ENCODE data around the gene HHAT. TPM values are rescaled to one million over a fixed set of nuclear protein-coding genes. Genes with fewer than 3 reads are reported as not detected.
"Not testable (repeated sequence)": the region's sequence is repeated elsewhere in the genome, so short reads cannot be mapped to it uniquely, and the experiment has no call there.

HHAT gene
- total RNA-seq, 2 donors from 2014 or later: 4.5 to 4.6 TPM

DNA sequence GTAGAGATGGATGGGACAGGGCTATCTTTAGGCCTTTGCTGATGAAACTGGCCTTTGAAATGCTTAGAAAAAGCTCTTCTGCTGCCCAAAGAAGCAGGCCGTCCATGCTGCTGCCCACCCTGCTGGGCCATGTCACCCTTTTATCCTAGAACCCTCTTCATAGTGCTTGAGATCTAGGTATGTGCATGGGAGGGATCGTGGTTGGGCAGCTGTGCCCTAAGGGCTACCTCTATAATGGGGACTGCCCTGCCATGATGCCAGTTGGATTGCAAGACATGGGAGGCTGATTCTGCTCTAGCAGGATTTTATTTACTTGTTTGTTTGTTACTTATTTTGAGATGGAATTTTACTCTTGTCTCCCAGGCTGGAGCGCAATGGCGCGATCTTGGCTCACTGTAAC, 69.0 kb downstream of the HHAT start:
- H3K27ac ChIP-seq: no peak overlapping the region

DNA sequence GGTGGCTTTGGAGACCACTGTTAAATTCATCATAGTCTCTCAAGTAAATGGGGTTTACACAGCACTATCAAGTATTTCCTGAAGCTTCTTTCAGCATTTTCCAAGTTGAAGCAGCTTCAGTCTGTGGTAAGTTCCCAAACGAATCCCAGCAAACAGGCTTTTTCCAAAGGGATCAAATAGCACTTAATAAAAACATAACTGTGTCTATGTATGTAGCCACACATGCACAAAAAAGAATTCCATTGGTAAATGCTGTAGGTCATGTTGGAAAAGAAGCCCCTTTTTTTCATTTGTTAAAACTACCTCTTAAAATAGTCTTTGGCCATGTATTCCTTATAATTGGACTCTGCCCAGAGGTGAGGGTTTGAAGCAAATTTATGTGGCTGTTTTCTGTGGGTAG, 69.8 kb downstream of the HHAT start:
- TF ChIP-seq, protein P1, sequence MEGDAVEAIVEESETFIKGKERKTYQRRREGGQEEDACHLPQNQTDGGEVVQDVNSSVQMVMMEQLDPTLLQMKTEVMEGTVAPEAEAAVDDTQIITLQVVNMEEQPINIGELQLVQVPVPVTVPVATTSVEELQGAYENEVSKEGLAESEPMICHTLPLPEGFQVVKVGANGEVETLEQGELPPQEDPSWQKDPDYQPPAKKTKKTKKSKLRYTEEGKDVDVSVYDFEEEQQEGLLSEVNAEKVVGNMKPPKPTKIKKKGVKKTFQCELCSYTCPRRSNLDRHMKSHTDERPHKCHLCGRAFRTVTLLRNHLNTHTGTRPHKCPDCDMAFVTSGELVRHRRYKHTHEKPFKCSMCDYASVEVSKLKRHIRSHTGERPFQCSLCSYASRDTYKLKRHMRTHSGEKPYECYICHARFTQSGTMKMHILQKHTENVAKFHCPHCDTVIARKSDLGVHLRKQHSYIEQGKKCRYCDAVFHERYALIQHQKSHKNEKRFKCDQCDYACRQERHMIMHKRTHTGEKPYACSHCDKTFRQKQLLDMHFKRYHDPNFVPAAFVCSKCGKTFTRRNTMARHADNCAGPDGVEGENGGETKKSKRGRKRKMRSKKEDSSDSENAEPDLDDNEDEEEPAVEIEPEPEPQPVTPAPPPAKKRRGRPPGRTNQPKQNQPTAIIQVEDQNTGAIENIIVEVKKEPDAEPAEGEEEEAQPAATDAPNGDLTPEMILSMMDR (IDR thresholded peaks at IDR 0.05): no peak
- no peaks in the 10 kb centered on the region for H3K36me3 ChIP-seq
- peaks cover 19 to 50% of the 10 kb centered on the region in 2 donors for H3K4me1 ChIP-seq (ENCODE audit: control insufficient read depth in 1 of 2, low read depth in 2 of 2)
- no peak overlapping the region for H3K27ac ChIP-seq
- H3K27me3 ChIP-seq (replicated peaks; ENCODE audit: insufficient read depth): no peaks in the 10 kb centered on the region
- ATAC-seq (ENCODE audit: insufficient number of reproducible peaks, low FRiP score, low read depth) (no peak), DNase-seq (ENCODE audit: low spot score) (no peak)
- no peak overlapping the region for H3K4me3 ChIP-seq
- no peaks in the 10 kb centered on the region for H3K9me3 ChIP-seq

More for the DNA sequence above, 69.0 kb downstream of the HHAT start:
- H3K4me3 ChIP-seq: no peak overlapping the region
- no peaks in the 10 kb centered on the region for H3K27me3 ChIP-seq (replicated peaks; ENCODE audit: insufficient read depth)
- H3K4me1 ChIP-seq (ENCODE audit: control insufficient read depth in 1 of 2, low read depth in 2 of 2): peaks cover 26 to 58% of the 10 kb centered on the region in 2 donors
- H3K9me3 ChIP-seq: no peaks in the 10 kb centered on the region
- DNase-seq (ENCODE audit: low spot score) (no peak), ATAC-seq (ENCODE audit: insufficient number of reproducible peaks, low FRiP score, low read depth) (no peak)
- TF ChIP-seq, protein P1 (IDR thresholded peaks at IDR 0.05): no peak
- H3K36me3 ChIP-seq: no peaks in the 10 kb centered on the region

DNA sequence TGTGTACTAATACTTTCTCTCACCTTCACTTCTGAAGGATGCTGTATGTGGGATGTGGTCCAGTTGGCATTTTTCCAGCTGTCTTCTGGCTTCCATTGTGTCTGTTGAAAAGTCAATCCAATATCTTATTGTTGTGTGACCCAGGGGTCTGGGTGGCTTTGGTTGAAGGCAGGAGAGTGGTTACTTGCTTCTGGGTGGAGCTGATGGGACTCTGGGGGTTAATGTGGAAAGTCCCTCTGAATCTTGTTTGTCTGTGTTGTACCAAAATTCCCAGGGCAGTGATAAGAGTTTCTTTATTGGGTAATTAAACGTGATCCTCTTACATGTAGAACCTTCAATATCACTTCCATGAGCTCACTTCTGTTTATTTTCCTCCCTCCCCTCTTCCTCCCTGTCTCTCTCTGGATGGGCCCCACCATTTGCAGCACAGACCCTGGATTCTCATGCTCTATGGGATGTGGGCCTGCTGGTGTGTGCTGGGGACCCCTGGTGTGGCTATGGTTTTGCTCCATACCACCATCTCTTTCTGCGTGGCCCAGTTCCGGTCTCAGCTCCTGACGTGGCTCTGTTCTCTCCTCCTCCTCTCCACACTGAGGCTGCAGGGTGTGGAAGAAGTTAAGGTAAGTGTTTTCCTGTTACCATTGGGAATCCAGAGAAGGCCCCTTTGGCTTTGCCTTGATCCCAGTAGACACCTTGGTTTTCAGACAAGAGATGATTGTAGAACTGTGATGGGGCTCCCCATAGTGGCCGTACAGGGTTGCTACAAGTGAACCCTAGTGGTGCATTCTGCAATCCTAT, 71.5 kb downstream of the HHAT start:
- ATAC-seq (ENCODE audit: insufficient number of reproducible peaks, low FRiP score, low read depth) (peak; percentile 74), DNase-seq (ENCODE audit: low spot score) (peak; percentile 18)
- no peak overlapping the region for H3K4me3 ChIP-seq
- no peaks in the 10 kb centered on the region for H3K27me3 ChIP-seq (replicated peaks; ENCODE audit: insufficient read depth)
- TF ChIP-seq, protein P1 (IDR thresholded peaks at IDR 0.05): peak; percentile 82
- no peak overlapping the region for H3K27ac ChIP-seq
- no peaks in the 10 kb centered on the region for H3K9me3 ChIP-seq
- peaks cover 7 to 35% of the 10 kb centered on the region in 2 donors for H3K4me1 ChIP-seq (ENCODE audit: control insufficient read depth in 1 of 2, low read depth in 2 of 2)
- no peaks in the 10 kb centered on the region for H3K36me3 ChIP-seq

DNA sequence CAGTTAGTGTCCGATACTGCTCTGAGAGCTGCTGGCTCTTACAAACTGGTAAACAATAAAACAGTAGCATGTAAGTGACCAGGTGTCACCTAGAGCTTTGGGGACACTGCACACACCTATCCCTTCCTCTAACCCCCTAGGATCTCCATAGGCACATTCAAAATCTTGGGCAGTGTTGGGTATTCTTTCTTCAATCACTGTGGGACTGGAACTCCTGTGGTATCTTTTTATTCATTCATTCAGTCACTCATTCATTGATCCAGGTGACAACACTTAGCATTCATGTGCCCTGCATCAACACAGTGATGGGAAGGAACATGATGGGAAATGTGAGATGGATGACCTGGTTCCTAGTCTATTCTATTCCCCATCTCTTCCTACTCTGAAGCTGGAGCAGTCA, 73.9 kb downstream of the HHAT start:
- Histone ChIP-seq H3K9me3 (no peaks in the 10 kb centered on the region), H3K27ac (no peak overlapping the region), H3K36me3 (no peaks in the 10 kb centered on the region), H3K27me3 (replicated peaks; ENCODE audit: insufficient read depth) (no peaks in the 10 kb centered on the region), H3K4me1 (ENCODE audit: control insufficient read depth in 1 of 2, low read depth in 2 of 2) (peaks cover 3 to 25% of the 10 kb centered on the region in 2 donors), H3K4me3 (no peak overlapping the region)
- TF ChIP-seq, protein P1 (IDR thresholded peaks at IDR 0.05): no peak
- ATAC-seq (ENCODE audit: insufficient number of reproducible peaks, low FRiP score, low read depth): no peak
- no peak for DNase-seq (ENCODE audit: low spot score)

DNA sequence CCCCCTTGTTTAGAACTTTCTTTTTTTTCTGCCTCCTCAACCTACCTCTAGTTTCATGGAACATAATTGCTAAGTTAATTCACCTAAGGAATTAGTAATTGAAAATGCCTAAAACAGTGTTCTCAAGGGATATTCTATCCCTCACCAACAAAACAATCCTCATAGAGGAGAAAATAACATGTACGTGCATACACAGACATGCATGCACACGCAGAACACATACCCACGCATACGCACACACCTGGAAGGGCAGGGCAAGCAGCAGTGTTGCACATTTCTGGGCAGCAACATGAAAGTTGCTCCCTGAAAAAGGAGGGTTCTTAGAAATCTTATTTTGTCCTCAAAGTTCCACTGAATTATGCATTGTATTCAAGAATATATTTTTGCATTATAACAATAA, 76.6 kb downstream of the HHAT start:
- ATAC-seq (ENCODE audit: insufficient number of reproducible peaks, low FRiP score, low read depth): no peak
- H3K4me1 ChIP-seq (ENCODE audit: control insufficient read depth in 1 of 2, low read depth in 2 of 2): peaks cover 0 to 6% of the 10 kb centered on the region in 2 donors
- no peak overlapping the region for H3K4me3 ChIP-seq
- TF ChIP-seq, protein P1 (IDR thresholded peaks at IDR 0.05): no peak
- no peak overlapping the region for H3K27ac ChIP-seq
- H3K36me3 ChIP-seq: no peaks in the 10 kb centered on the region
- no peaks in the 10 kb centered on the region for H3K9me3 ChIP-seq
- H3K27me3 ChIP-seq (replicated peaks; ENCODE audit: insufficient read depth): no peaks in the 10 kb centered on the region
- no peak for DNase-seq (ENCODE audit: low spot score)

DNA sequence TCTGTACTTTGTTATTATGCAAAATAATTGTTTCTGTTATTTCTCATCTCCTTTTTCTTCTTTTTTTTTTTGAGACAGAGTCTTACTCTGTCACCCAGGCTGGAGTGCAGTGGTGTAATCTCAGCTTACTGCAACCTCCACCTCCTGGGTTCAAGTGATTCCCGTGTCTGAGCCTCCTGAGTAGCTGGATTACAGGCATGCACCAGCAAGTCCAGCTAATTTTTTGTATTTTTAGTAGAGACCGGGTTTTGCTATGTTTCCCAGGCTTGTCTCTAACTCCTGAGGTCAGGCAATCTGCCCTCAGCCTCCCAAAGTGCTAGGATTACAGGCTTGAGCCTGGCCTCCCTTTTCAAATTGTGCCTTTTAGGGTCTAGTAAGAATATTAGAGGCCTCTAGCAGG, 77.6 kb downstream of the HHAT start:
- not testable (repeated sequence) for ATAC-seq (ENCODE audit: insufficient number of reproducible peaks, low FRiP score, low read depth); H3K27ac ChIP-seq; H3K36me3 ChIP-seq; H3K9me3 ChIP-seq; H3K4me1 ChIP-seq (ENCODE audit: control insufficient read depth in 1 of 2, low read depth in 2 of 2); H3K27me3 ChIP-seq (replicated peaks; ENCODE audit: insufficient read depth); DNase-seq (ENCODE audit: low spot score); H3K4me3 ChIP-seq

Measured in thoracic aorta (tissue), 2 donors.